ENCODE data around the gene BABAM2.
A peak's percentile ranks its signal among the peaks of the same experiment; 100 is the strongest.

The BABAM2 gene

DNA sequence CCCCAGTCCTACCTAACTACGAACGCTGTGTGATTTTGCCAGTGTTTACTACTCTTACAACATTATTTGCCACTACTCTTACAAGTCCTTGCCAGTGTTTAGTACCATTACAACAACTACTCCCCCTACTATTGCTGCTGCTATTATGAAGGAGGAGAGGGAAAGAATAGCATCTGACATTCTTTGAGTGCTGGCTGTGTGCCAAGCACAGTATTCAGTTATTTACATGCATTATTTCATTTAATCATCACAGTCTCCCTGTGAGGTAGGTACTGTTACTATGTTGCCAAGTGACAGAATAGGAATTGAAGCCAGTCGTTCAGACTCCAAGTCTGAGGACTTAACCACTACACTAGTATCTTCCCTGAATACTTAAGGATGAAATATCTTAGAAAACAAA, 316.2 kb downstream of the BABAM2 start:
- DNase-seq (ENCODE audit: low read depth) = peak; percentile 57

GRCh38 chr2:28209261-28209691, 318.7 kb downstream of the BABAM2 start:
- peak; percentile 65 for DNase-seq (ENCODE audit: low read depth)

- DNase-seq (ENCODE audit: low read depth) = no peak
These were observed 319.3 kb downstream of the BABAM2 start for GRCh38 chr2:28209864-28210263.

DNA sequence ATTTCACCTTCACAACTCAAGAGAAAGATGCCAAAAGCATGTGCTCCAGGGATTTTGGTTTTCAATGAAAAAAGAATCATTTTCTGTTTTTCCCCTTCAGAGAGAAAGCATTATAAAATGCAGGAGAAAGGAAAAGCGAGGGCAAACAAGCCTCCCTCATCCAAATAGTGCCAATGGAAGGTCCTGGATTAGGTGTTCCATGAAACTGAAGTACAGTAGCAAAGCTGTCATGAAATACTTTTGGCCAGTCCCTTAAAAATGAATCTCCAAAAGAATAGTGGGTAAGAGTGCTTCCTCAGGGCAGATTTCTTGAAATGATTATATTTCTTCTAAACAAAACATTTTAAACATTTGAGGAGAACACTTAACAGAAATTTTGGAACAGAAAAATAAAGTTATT, 320.0 kb downstream of the BABAM2 start:
- no peak for DNase-seq (ENCODE audit: low read depth)

DNA sequence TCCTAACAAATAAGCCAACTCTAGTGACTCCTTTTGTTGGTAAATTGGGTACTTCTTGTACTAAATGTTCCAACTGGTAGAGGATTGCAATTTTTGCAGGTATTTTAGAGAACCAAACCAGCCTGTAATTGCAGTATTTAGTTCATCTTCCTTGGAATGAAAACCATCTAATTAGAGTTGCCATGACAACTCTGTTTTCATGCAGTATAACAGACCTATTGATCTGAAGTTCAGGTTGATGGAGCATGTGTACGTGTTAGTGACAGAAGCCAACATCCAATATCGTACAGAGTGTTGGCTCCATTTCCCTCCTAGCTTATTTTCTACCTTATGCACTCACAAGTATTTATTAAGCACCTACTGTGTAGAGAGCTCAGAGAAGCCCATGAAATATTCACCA, 325.8 kb downstream of the BABAM2 start:
- no peak for DNase-seq (ENCODE audit: low read depth)

DNA sequence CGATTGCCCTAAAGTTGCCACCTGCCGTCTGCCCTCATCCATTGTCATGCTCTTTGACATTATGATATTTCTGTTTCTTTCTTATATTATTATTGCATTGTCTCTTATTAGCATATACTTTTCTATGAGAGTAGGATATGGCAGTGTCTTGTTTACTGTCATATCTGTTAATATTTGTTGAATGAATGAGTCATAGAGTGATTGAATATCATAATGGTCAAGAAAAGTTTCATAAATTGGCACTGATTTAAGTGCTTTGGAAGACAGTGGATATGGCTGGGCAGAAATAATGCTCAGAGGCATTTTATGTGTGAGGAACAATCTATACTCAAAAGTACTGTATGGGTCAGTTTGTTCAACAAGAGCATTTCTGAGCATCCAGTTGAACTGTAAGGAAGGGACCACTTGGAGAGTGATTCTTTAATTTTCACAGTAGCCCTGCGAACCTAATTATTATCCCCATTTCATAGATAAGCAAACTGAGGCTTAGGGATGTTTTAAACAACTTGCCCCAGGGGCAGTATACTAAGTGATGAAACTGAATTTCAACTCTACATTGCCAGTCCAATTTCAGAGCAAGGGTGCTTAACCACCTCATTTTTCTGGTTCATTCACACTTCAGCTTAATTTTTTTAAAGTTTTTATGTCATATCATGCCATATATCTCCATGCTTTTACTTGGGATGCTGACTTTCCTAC, 326.7 kb downstream of the BABAM2 start:
- no peak for DNase-seq (ENCODE audit: low read depth)

DNA sequence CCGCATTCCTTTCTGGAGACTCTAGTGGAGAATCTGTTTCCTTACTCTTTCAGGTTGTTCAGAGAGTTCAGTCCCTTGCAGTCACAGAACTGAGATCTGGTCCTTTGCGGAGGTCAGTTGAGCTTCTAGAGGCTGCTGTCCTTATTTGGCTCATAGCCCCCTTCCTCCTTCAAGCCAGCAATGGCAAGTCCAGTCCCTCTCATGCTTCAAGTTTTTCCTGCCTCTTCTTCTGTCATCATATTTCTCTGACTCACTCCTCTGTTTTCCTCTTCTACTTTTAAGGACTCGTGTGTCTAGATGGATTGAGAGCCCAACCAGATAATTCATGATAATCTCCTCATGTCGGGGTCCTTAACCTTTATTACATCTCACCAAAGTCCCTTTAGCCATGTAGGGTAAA, 328.6 kb downstream of the BABAM2 start:
- peak; percentile 39 for DNase-seq (ENCODE audit: low read depth)

- peak; percentile 23 for DNase-seq (ENCODE audit: low read depth)
These were observed 329.3 kb downstream of the BABAM2 start for GRCh38 chr2:28219758-28220368.

GRCh38 chr2:28224648-28225472, 334.3 kb downstream of the BABAM2 start:
- peak; percentile 96 for DNase-seq (ENCODE audit: low read depth)

- DNase-seq (ENCODE audit: low read depth) = peak; percentile 54
These were observed 335.0 kb downstream of the BABAM2 start for GRCh38 chr2:28225473-28226080.

GRCh38 chr2:28226558-28226957, 336.0 kb downstream of the BABAM2 start:
- DNase-seq (ENCODE audit: low read depth) = no peak

GRCh38 chr2:28227498-28227897, 337.0 kb downstream of the BABAM2 start:
- DNase-seq (ENCODE audit: low read depth) = no peak

DNA sequence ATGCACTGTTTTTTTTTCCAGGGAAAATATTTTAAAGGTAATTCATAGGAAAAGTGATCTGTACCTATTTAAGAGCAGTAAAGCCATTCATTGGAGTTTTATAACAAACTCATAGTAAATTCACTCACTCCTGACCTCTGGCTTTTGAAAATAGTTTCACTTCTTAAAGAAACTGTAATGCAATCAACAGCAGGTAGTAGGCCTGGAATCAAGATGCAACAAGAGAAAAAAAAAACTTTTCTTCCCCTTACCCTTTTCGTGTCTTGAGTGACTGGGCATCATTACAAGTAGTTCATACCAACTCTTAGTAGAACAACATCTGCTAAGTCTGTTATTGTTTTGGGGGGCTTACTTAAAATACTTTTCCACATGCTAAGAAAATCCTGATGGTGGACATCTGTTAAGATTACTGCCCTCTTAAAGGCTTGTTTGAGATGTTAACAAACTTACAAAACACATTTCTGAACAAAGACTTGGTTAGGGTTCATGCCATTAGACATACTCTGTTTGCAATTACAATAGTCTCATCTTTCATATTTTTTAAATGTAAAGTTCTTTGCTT, 338.0 kb downstream of the BABAM2 start:
- no peak for DNase-seq (ENCODE audit: low read depth)

- DNase-seq (ENCODE audit: low read depth) = peak; percentile 75
These were observed 340.6 kb downstream of the BABAM2 start for GRCh38 chr2:28231110-28231631.

- peak; percentile 33 for DNase-seq (ENCODE audit: low read depth)
These were observed 341.8 kb downstream of the BABAM2 start for GRCh38 chr2:28232295-28232694.

GRCh38 chr2:28233164-28233676, 342.7 kb downstream of the BABAM2 start:
- DNase-seq (ENCODE audit: low read depth) = peak; percentile 17

DNA sequence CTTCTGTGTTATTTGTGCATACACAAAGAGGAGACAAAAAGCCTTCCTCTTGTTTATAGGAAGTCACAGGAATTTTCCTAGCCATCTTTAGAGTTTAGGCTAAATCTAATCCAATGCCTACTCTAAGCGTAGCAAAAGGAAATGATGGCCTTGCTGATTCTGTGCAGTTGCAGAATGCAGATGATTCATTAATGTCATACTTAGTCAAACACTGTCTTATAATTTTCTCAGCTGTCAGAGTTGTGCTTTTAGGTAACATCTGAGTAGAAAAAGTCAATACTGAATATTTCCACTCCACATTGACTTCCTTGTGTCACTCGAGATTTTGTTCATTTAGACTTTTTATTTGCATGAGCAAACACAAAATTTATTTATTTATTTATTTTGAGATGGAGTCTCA, 344.3 kb downstream of the BABAM2 start:
- DNase-seq (ENCODE audit: low read depth) = peak; percentile 13

GRCh38 chr2:28239207-28239606, 348.7 kb downstream of the BABAM2 start:
- no peak for DNase-seq (ENCODE audit: low read depth)

- no peak for DNase-seq (ENCODE audit: low read depth)
These were observed 350.4 kb downstream of the BABAM2 start for GRCh38 chr2:28240937-28241336.

DNA sequence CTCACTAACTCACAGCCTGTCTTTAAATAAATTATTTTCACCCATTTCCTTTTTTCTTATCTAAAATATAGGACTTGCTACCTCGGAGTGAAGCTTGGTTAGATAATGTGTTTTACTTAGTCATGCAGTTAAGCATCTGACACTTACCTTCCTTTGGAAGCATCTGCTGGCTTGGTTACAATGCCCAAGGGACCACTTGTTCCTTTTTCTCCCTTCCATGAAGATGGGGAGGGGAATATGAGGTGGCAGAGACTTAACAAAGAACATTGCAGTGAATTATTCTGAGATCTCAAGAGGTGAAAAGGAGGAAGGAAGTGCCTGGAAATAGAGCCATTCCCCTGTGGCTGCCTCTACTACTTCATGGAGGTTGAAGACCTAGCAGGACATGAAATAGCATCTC, 356.8 kb downstream of the BABAM2 start:
- no peak for DNase-seq (ENCODE audit: low read depth)

GRCh38 chr2:28247734-28248133, 357.2 kb downstream of the BABAM2 start:
- DNase-seq (ENCODE audit: low read depth) = no peak

GRCh38 chr2:28248511-28248910, 358.0 kb downstream of the BABAM2 start:
- DNase-seq (ENCODE audit: low read depth) = no peak

All from amniotic epithelial cell (primary cell).